ENCODE data around the gene LY9.

LY9 gene

DNA sequence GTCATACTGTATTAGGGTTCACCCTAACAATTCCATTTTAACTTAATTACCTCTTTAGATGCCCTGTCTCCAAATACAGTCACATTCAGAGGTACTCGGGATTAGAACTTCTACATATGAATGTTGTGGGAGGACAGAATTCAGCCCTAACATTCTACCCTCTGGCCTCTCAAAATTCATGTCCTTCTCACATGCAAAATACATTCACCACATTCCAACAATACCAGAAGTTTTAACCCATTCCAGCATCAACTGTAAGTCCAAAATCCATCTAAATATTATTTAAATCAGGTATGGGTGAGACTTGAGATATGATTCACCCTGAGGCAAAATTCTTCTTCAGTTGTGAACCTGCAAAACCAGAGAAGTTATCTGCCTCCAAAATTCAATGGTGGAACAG, 14.5 kb downstream of the LY9 start:
- no peak overlapping the region for H2AFZ ChIP-seq (ENCODE audit: low read length)
- H3K9ac ChIP-seq (ENCODE audit: low read depth, low read length, poor library complexity, severe bottlenecking) = no peak overlapping the region
- no peaks in the 10 kb centered on the region for H3K9me2 ChIP-seq (replicated peaks; ENCODE audit: low read depth, low read length)
- no peaks in the 10 kb centered on the region for H3K4me1 ChIP-seq (ENCODE audit: insufficient read depth, low read length, poor library complexity, severe bottlenecking)
- H3K36me3 ChIP-seq (ENCODE audit: insufficient read depth, low read length) = no peaks in the 10 kb centered on the region
- H4K20me1 ChIP-seq (ENCODE audit: insufficient read depth, low read length, poor library complexity, severe bottlenecking) = no peaks in the 10 kb centered on the region
- no peak overlapping the region for H3K4me2 ChIP-seq (ENCODE audit: low read depth, low read length, poor library complexity, severe bottlenecking)
- H3K79me2 ChIP-seq (ENCODE audit: insufficient read depth, low read length) = no peaks in the 10 kb centered on the region
- TF ChIP-seq, protein P1, sequence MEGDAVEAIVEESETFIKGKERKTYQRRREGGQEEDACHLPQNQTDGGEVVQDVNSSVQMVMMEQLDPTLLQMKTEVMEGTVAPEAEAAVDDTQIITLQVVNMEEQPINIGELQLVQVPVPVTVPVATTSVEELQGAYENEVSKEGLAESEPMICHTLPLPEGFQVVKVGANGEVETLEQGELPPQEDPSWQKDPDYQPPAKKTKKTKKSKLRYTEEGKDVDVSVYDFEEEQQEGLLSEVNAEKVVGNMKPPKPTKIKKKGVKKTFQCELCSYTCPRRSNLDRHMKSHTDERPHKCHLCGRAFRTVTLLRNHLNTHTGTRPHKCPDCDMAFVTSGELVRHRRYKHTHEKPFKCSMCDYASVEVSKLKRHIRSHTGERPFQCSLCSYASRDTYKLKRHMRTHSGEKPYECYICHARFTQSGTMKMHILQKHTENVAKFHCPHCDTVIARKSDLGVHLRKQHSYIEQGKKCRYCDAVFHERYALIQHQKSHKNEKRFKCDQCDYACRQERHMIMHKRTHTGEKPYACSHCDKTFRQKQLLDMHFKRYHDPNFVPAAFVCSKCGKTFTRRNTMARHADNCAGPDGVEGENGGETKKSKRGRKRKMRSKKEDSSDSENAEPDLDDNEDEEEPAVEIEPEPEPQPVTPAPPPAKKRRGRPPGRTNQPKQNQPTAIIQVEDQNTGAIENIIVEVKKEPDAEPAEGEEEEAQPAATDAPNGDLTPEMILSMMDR (conservative IDR thresholded peaks at IDR 0.05; ENCODE audit: low read length) = no peak
- H3K27me3 ChIP-seq (ENCODE audit: insufficient read depth, low read length, poor library complexity, severe bottlenecking) = no peaks in the 10 kb centered on the region
- peaks cover 5% of the 10 kb centered on the region; the same call in 1 of the 2 replicates for H3K9me3 ChIP-seq (ENCODE audit: insufficient read depth, low read depth, low read length)
- no peaks in the 10 kb centered on the region for H3F3A ChIP-seq (ENCODE audit: low read depth)
- no peak overlapping the region for H3K4me3 ChIP-seq (ENCODE audit: low read length, poor library complexity, severe bottlenecking)

- TF ChIP-seq, protein P1 (conservative IDR thresholded peaks at IDR 0.05; ENCODE audit: low read length) = no peak
- TF ChIP-seq EZH2phosphoT487 (IDR thresholded peaks at IDR 0.05; ENCODE audit: borderline replicate concordance) = no peak
- Histone ChIP-seq H3K4me3 (ENCODE audit: low read length, poor library complexity, severe bottlenecking) (no peak overlapping the region), H3K9me3 (ENCODE audit: insufficient read depth, low read depth, low read length) (peaks cover 2% of the 10 kb centered on the region; the same call in 1 of the 2 replicates), H4K20me1 (ENCODE audit: insufficient read depth, low read length, poor library complexity, severe bottlenecking) (no peaks in the 10 kb centered on the region), H3K36me3 (ENCODE audit: insufficient read depth, low read length) (no peaks in the 10 kb centered on the region), H3K79me2 (ENCODE audit: insufficient read depth, low read length) (no peaks in the 10 kb centered on the region), H3K4me2 (ENCODE audit: low read depth, low read length, poor library complexity, severe bottlenecking) (no peak overlapping the region), H3F3A (ENCODE audit: low read depth) (no peaks in the 10 kb centered on the region), H3K9me2 (replicated peaks; ENCODE audit: low read depth, low read length) (no peaks in the 10 kb centered on the region), H3K9ac (ENCODE audit: low read depth, low read length, poor library complexity, severe bottlenecking) (no peak overlapping the region), H2AFZ (ENCODE audit: low read length) (no peak overlapping the region), H3K27me3 (ENCODE audit: insufficient read depth, low read length, poor library complexity, severe bottlenecking) (no peaks in the 10 kb centered on the region), H3K4me1 (ENCODE audit: insufficient read depth, low read length, poor library complexity, severe bottlenecking) (no peaks in the 10 kb centered on the region)
These were observed 15.2 kb downstream of the LY9 start for GRCh38 chr1:160811147-160811546.

DNA sequence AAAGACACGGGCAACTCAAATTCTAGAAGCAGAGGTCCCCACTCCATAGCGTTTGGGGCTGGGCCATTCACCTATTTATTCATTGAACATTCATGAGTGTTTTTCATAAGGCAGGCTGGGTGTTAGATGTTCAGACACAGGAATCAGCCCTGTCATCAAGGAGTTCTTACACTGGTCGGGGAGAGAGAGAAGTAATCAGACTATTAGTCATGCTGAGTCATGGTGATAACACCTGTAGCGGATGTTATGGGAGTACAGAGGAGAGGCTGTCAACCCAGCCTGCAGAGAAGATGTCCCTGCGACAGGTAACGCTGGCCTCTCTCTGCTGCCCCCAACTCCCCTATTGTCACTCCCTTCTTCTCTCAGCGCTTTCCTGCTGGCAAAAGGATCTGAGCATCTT, 17.2 kb downstream of the LY9 start:
- TF ChIP-seq, protein P1 (conservative IDR thresholded peaks at IDR 0.05; ENCODE audit: low read length) = no peak
- no peak for TF ChIP-seq EZH2phosphoT487 (IDR thresholded peaks at IDR 0.05; ENCODE audit: borderline replicate concordance)

More for the DNA sequence above, 17.2 kb downstream of the LY9 start:
- no peaks in the 10 kb centered on the region for H3K79me2 ChIP-seq (ENCODE audit: insufficient read depth, low read length)
- no peaks in the 10 kb centered on the region for H4K20me1 ChIP-seq (ENCODE audit: insufficient read depth, low read length, poor library complexity, severe bottlenecking)
- H3F3A ChIP-seq (ENCODE audit: low read depth) = no peaks in the 10 kb centered on the region
- no peak overlapping the region for H3K9ac ChIP-seq (ENCODE audit: low read depth, low read length, poor library complexity, severe bottlenecking)
- no peaks in the 10 kb centered on the region for H3K4me1 ChIP-seq (ENCODE audit: insufficient read depth, low read length, poor library complexity, severe bottlenecking)
- H3K36me3 ChIP-seq (ENCODE audit: insufficient read depth, low read length) = no peaks in the 10 kb centered on the region
- H3K27me3 ChIP-seq (ENCODE audit: insufficient read depth, low read length, poor library complexity, severe bottlenecking) = no peaks in the 10 kb centered on the region
- H3K9me2 ChIP-seq (replicated peaks; ENCODE audit: low read depth, low read length) = no peaks in the 10 kb centered on the region
- H3K4me2 ChIP-seq (ENCODE audit: low read depth, low read length, poor library complexity, severe bottlenecking) = no peak overlapping the region
- no peaks in the 10 kb centered on the region for H3K9me3 ChIP-seq (ENCODE audit: insufficient read depth, low read depth, low read length)
- H3K4me3 ChIP-seq (ENCODE audit: low read length, poor library complexity, severe bottlenecking) = no peak overlapping the region
- no peak overlapping the region for H2AFZ ChIP-seq (ENCODE audit: low read length)

Data from Loucy (cell line).